Astrocyte (in vitro differentiated cells and primary cell): ENCODE data around the gene EFCAB9.

Source experiments
- EZH2 ChIP-seq: IDR thresholded peaks from 2 replicates; pipeline ENCODE4 v1.6.1; 2012; ENCODE audit warnings: mild to moderate bottlenecking, low read length, inconsistent platforms; ENCODE audit not compliant: insufficient read depth
- TF ChIP-seq, protein P1 (sequence below): IDR thresholded peaks from 2 replicates; pipeline ENCODE4 v1.5.1; 2011; ENCODE audit warnings: low read depth, mild to moderate bottlenecking, inconsistent platforms, low read length, moderate library complexity; ENCODE audit not compliant: insufficient read depth

DNA sequence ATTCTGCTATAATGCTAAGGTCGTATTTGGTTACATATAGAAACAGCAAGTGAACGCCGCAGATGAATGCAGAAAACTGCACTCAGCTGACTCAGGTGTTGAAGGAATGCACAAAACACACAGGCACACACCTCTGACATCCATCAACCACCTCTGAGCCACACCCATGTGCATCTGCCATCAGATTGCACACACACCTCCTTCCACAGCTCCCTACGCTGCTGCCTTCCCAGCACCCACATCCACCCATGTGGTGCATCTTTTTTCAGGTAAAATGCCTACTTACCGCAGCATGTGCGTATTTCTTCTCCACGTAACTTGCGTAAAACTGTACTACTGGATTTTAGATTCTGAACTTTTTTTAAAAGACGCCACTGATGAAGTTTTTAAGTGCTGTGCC, 13.0 kb upstream of the EFCAB9 start:
- no peak for TF ChIP-seq EZH2
- TF ChIP-seq, protein P1, sequence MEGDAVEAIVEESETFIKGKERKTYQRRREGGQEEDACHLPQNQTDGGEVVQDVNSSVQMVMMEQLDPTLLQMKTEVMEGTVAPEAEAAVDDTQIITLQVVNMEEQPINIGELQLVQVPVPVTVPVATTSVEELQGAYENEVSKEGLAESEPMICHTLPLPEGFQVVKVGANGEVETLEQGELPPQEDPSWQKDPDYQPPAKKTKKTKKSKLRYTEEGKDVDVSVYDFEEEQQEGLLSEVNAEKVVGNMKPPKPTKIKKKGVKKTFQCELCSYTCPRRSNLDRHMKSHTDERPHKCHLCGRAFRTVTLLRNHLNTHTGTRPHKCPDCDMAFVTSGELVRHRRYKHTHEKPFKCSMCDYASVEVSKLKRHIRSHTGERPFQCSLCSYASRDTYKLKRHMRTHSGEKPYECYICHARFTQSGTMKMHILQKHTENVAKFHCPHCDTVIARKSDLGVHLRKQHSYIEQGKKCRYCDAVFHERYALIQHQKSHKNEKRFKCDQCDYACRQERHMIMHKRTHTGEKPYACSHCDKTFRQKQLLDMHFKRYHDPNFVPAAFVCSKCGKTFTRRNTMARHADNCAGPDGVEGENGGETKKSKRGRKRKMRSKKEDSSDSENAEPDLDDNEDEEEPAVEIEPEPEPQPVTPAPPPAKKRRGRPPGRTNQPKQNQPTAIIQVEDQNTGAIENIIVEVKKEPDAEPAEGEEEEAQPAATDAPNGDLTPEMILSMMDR = no peak
